Measurements from ENCODE around the gene ZNF234. TPM values are rescaled to one million over a fixed set of nuclear protein-coding genes. Genes with fewer than 3 reads are reported as not detected.
A peak's percentile ranks its signal among the peaks of the same experiment; 100 is the strongest.

Gene ZNF234
- total RNA-seq, 1 experiment from 2014 or later, result 6.4 TPM

GRCh38 chr19:44112802-44113137, 28.6 kb upstream of the ZNF234 start:
- BruUV-seq (replicated peaks), result no TSS peak
- TF ChIP-seq TCF7L2 (IDR thresholded peaks at IDR 0.05; ENCODE audit: low read depth, low read length) (no peak), POLR2AphosphoS5 (IDR thresholded peaks at IDR 0.05; ENCODE audit: low read depth, low read length) (no peak), REST (IDR thresholded peaks at IDR 0.05; ENCODE audit: insufficient read depth in 1 of 2, low read depth in 2 of 2, low read length in 1 of 2) (no peak), CTCF (IDR thresholded peaks at IDR 0.05) (no peak), SIN3A (IDR thresholded peaks at IDR 0.05; ENCODE audit: borderline replicate concordance, insufficient read depth, low read depth, low read length) (no peak)
- CTCF ChIA-PET, result no interaction called here
- no peak for DNase-seq (ENCODE audit: low read depth, low spot score)
- Histone ChIP-seq H3K9me3 (ENCODE audit: control insufficient read depth, insufficient read depth, low read depth, low read length) (peaks cover 16% of the 10 kb centered on the region; the same call in 1 of the 2 replicates), H3K4me3 (ENCODE audit: low read depth in 2 of 2, low read length in 2 of 2) (peak overlapping the region; percentile 89 to 96), H3K36me3 (ENCODE audit: control insufficient read depth, insufficient read depth, low read length) (no peaks in the 10 kb centered on the region; the same call in none of the 2 replicates), H3K27me3 (ENCODE audit: control insufficient read depth, insufficient read depth, low read length) (no peaks in the 10 kb centered on the region), H3K4me1 (ENCODE audit: control insufficient read depth, insufficient read depth, low read length) (no peaks in the 10 kb centered on the region), H3K27ac (ENCODE audit: low read length) (peak overlapping the region; percentile 84)
- peak; percentile 51 for ATAC-seq
- intact Hi-C loops (cut with micrococcal nuclease; ENCODE audit: unreplicated experiment), result no loop called here
- in situ Hi-C loops (cut with HindIII; ENCODE audit: low pct_unique_long_range_greater_than_20kb, low sequenced_read_pairs), result no loop called here
- POLR2A ChIA-PET, result no interaction called here

GRCh38 chr19:44113138-44113783, 28.1 kb upstream of the ZNF234 start, which contains the start of gene ZNF225:
TSS of gene ZNF225 (plus strand) at chr19:44113399. CDS start at chr19:44115828, 2,429 bp downstream.
- Histone ChIP-seq H3K4me1 (ENCODE audit: control insufficient read depth, insufficient read depth, low read length) (no peaks in the 10 kb centered on the region), H3K36me3 (ENCODE audit: control insufficient read depth, insufficient read depth, low read length) (no peaks in the 10 kb centered on the region; the same call in none of the 2 replicates), H3K4me3 (ENCODE audit: low read depth in 2 of 2, low read length in 2 of 2) (peak within 1 kb of the TSS; percentile 89 to 96), H3K27ac (ENCODE audit: low read length) (peak within 1 kb of the TSS; percentile 84), H3K27me3 (ENCODE audit: control insufficient read depth, insufficient read depth, low read length) (no peaks in the 10 kb centered on the region), H3K9me3 (ENCODE audit: control insufficient read depth, insufficient read depth, low read depth, low read length) (peaks cover 11% of the 10 kb centered on the region; the same call in 1 of the 2 replicates)
- CTCF ChIA-PET, result no interaction called here
- no TSS peak for BruUV-seq (replicated peaks)
- ATAC-seq, result peak; percentile 99
- DNase-seq (ENCODE audit: low read depth, low spot score), result peak; percentile 90
- POLR2A ChIA-PET, result interaction anchor here (0.6 to 0.7 kb wide), 2 partner anchors 215 to 334 kb away, joined by 3 to 5 read pairs; no protein-coding TSS in a partner anchor
- TF ChIP-seq TCF7L2 (IDR thresholded peaks at IDR 0.05; ENCODE audit: low read depth, low read length), result no peak
- 0 out of 2 replicates have a peak, but pooled peaks have one; percentile 43 for TF ChIP-seq SIN3A (IDR thresholded peaks at IDR 0.05; ENCODE audit: borderline replicate concordance, insufficient read depth, low read depth, low read length)
- TF ChIP-seq POLR2AphosphoS5 (IDR thresholded peaks at IDR 0.05; ENCODE audit: low read depth, low read length), result peak; percentile 51; the same call in 1 of the 2 replicates
- TF ChIP-seq CTCF (IDR thresholded peaks at IDR 0.05), result no peak
- no peak for TF ChIP-seq REST (IDR thresholded peaks at IDR 0.05; ENCODE audit: insufficient read depth in 1 of 2, low read depth in 2 of 2, low read length in 1 of 2)
- intact Hi-C loops (cut with micrococcal nuclease; ENCODE audit: unreplicated experiment), result no loop called here
- in situ Hi-C loops (cut with HindIII; ENCODE audit: low pct_unique_long_range_greater_than_20kb, low sequenced_read_pairs), result no loop called here

Measured in Panc1 (cell line).